SH-SY5Y (cell line): ENCODE data around the gene SBK2.

ENCODE experiments used
- GATA2 ChIP-seq: IDR thresholded peaks from 2 replicates; pipeline ENCODE4 v1.6.1; 2011; ENCODE audit warnings: mild to moderate bottlenecking, low read depth, low read length
- GATA3 ChIP-seq: IDR thresholded peaks from 2 replicates; pipeline ENCODE4 v1.6.1; 2011; ENCODE audit warnings: low read depth, mild to moderate bottlenecking, low read length, moderate library complexity

DNA sequence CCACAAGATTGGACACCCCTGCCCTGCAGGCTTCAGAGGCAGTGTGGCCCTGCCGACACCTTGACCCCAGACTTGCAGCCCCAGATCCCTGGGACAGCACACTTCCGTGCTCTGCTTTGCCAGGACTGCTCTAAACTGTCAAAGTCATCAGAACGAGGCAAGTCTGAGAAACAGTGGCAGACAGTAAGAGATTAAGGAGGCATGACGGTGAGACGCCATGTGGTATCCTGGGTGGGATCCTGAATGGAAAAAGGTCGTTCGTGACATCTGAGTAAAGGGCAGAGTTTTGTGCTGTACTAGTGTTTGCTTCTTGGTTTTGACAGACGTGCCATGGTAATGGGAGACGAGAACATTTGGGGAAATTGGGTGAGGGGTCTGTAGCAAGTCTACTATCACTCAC lies 29.9 kb upstream of the SBK2 start:
- no peak for TF ChIP-seq GATA2
- TF ChIP-seq GATA3 = no peak
